Measurements from ENCODE around the gene TMEM186. TPM values are rescaled to one million over a fixed set of nuclear protein-coding genes. Genes with fewer than 3 reads are reported as not detected.

Gene TMEM186
- total RNA-seq, 1 donor from 2014 or later = 10.6 TPM

GRCh38 chr16:8768692-8769091 is 28.7 kb downstream of the TMEM186 start:
- CTCF ChIA-PET = no interaction called here
- Mint-ChIP-seq H3K36me3 (ENCODE audit: low read depth) (peaks cover 51% of the 10 kb centered on the region), H3K4me3 (no peak overlapping the region), H3K4me1 (no peaks in the 10 kb centered on the region), H3K27me3 (no peaks in the 10 kb centered on the region), H3K9me3 (no peaks in the 10 kb centered on the region), H3K27ac (no peak overlapping the region)
- no peak for DNase-seq
- intact Hi-C loops (cut with micrococcal nuclease) = no loop called here
- POLR2A ChIA-PET = no interaction called here
- ATAC-seq (ENCODE audit: low read depth) = no peak
- no peak for TF ChIP-seq CTCF (IDR thresholded peaks at IDR 0.05)

GRCh38 chr16:8768283-8768682 is 29.2 kb downstream of the TMEM186 start:
- Mint-ChIP-seq H3K27ac (no peak overlapping the region), H3K36me3 (ENCODE audit: low read depth) (peaks cover 49% of the 10 kb centered on the region), H3K4me1 (no peaks in the 10 kb centered on the region), H3K9me3 (no peaks in the 10 kb centered on the region), H3K4me3 (no peak overlapping the region), H3K27me3 (no peaks in the 10 kb centered on the region)
- DNase-seq = no peak
- intact Hi-C loops (cut with micrococcal nuclease) = no loop called here
- ATAC-seq (ENCODE audit: low read depth) = no peak
- no peak for TF ChIP-seq CTCF (IDR thresholded peaks at IDR 0.05)
- POLR2A ChIA-PET = no interaction called here
- CTCF ChIA-PET = no interaction called here

GRCh38 chr16:8767176-8767575 is 30.3 kb downstream of the TMEM186 start:
- H3K4me1 Mint-ChIP-seq = no peaks in the 10 kb centered on the region
- H3K36me3 Mint-ChIP-seq (ENCODE audit: low read depth) = peaks cover 38% of the 10 kb centered on the region
- intact Hi-C loops (cut with micrococcal nuclease) = no loop called here

GRCh38 chr16:8764525-8765250 is 32.8 kb downstream of the TMEM186 start:
- CTCF ChIA-PET = no interaction called here
- no peak overlapping the region for H3K4me3 Mint-ChIP-seq
- POLR2A ChIA-PET = no interaction called here

More at GRCh38 chr16:8767176-8767575, 30.3 kb downstream of the TMEM186 start:
- POLR2A ChIA-PET = no interaction called here
- no peak overlapping the region for H3K27ac Mint-ChIP-seq
- H3K27me3 Mint-ChIP-seq = no peaks in the 10 kb centered on the region
- ATAC-seq (ENCODE audit: low read depth) (no peak), DNase-seq (no peak)
- CTCF ChIA-PET = no interaction called here
- H3K4me3 Mint-ChIP-seq = no peak overlapping the region
- H3K9me3 Mint-ChIP-seq = no peaks in the 10 kb centered on the region
- no peak for TF ChIP-seq CTCF (IDR thresholded peaks at IDR 0.05)

GRCh38 chr16:8763899-8764298 is 33.5 kb downstream of the TMEM186 start:
- ChIA-PET POLR2A (interaction anchor here (0.6 kb wide), 1 partner anchor 8 kb away, joined by 7 read pairs; no protein-coding TSS in a partner anchor), CTCF (no interaction called here)
- intact Hi-C loops (cut with micrococcal nuclease) = no loop called here
- Mint-ChIP-seq H3K27ac (no peak overlapping the region), H3K9me3 (no peaks in the 10 kb centered on the region), H3K4me1 (no peaks in the 10 kb centered on the region), H3K4me3 (no peak overlapping the region), H3K27me3 (no peaks in the 10 kb centered on the region), H3K36me3 (ENCODE audit: low read depth) (peaks cover 35% of the 10 kb centered on the region)
- ATAC-seq (ENCODE audit: low read depth) = no peak
- TF ChIP-seq CTCF (IDR thresholded peaks at IDR 0.05) = no peak
- no peak for DNase-seq

More at GRCh38 chr16:8764525-8765250, 32.8 kb downstream of the TMEM186 start:
- no peak for ATAC-seq (ENCODE audit: low read depth)
- no peak for TF ChIP-seq CTCF (IDR thresholded peaks at IDR 0.05)
- Mint-ChIP-seq H3K27ac (no peak overlapping the region), H3K9me3 (no peaks in the 10 kb centered on the region), H3K4me1 (no peaks in the 10 kb centered on the region), H3K36me3 (ENCODE audit: low read depth) (peaks cover 37% of the 10 kb centered on the region), H3K27me3 (no peaks in the 10 kb centered on the region)
- intact Hi-C loops (cut with micrococcal nuclease) = no loop called here
- no peak for DNase-seq

Measured in activated B cell treated with CpG ODN at 0.5 μM for 24 hours (primary cell).